Prostate gland (tissue), 2 donors: ENCODE results near the gene KIAA1191. TPM values are rescaled to one million over a fixed set of nuclear protein-coding genes. Genes with fewer than 3 reads are reported as not detected.

Experiments used
- DNase-seq: peaks from one replicate; pipeline ENCODE4 v3.0.0-alpha.2; 2019; ENCODE audit warnings: low spot score
- H3K27ac ChIP-seq, 2 donors: fragments of 200-600 bp; sonication (generic); 2 replicates each; pipeline ENCODE4 v1.5.1; 2017 to 2019
- H3K27me3 ChIP-seq: fragments of 200-600 bp; sonication (generic); replicated peaks from 2 replicates; pipeline ENCODE4 v1.5.1; 2019; ENCODE audit not compliant: insufficient read depth
- H3K36me3 ChIP-seq, 2 donors: fragments of 200-600 bp; sonication (generic); 1 replicate in 1 of 2; 2 replicates in 1 of 2; pipeline versions ENCODE4 v1.5.1 to v1.8.1; 2017 to 2019
- H3K4me1 ChIP-seq: fragments of 200-600 bp; sonication (generic); replicated peaks from 2 replicates; pipeline ENCODE4 v1.5.1; 2019
- H3K4me3 ChIP-seq, 2 donors: fragments of 200-600 bp; sonication (generic); 2 replicates each; pipeline ENCODE4 v1.5.1; 2017 to 2019
- H3K9me3 ChIP-seq: fragments of 200-600 bp; sonication (generic); 2 replicates; pipeline ENCODE4 v1.5.1; 2017
- CTCF ChIP-seq, 4 experiments: fragments of 200-600 bp in 2 of 4; fragments of 450-650 bp in 2 of 4; sonication (generic) in 2 of 4; IDR thresholded peaks; 1 replicate in 3 of 4; 2 replicates in 1 of 4; pipeline ENCODE4 v1.5.1; 2016 to 2019; ENCODE audit warnings: antibody characterized with exemption in 4 of 4, mild to moderate bottlenecking in 2 of 4, moderate library complexity in 2 of 4
- POLR2A ChIP-seq: fragments of 450-650 bp; IDR thresholded peaks from one replicate; pipeline ENCODE4 v1.6.1; 2016; ENCODE audit warnings: antibody characterized with exemption, mild to moderate bottlenecking
- POLR2AphosphoS5 ChIP-seq: sonication (generic); formaldehyde crosslinking; IDR thresholded peaks from one replicate; pipeline ENCODE4 v1.6.1; 2017; ENCODE audit warnings: antibody characterized with exemption
- WGBS: methylation state at CpG from one replicate; pipeline ENCODE4 v1.1.5; 2018; 5-methylcytosine and 5-hydroxymethylcytosine counted together
- intact Hi-C: fragments of 100-400 bp; cut with DNase I; formaldehyde crosslinking; loops from one replicate; pipeline ENCODE4 v1.14.2; 2022
- total RNA-seq, 2 donors: library from RNA; depleted of rRNA; stranded (reverse); fragments of >200 nt; gene quantifications; one replicate each; pipeline ENCODE4 v1.1.0, GENCODE V29; 2016

KIAA1191 gene
- total RNA-seq, 2 donors from 2014 or later, result 107 to 119 TPM

GRCh38 chr5:176355400-176356178, 6.0 kb downstream of the KIAA1191 start:
- TF ChIP-seq CTCF (IDR thresholded peaks at IDR 0.05), result no peak
- TF ChIP-seq POLR2AphosphoS5, result no peak
- no peak for TF ChIP-seq POLR2A
- peaks cover 4% of the 10 kb centered on the region for H3K4me1 ChIP-seq
- WGBS, result 85% methylated on average over 16 of the region's 16 CpGs
- peaks cover 0 to 5% of the 10 kb centered on the region in 2 donors for H3K36me3 ChIP-seq
- H3K27me3 ChIP-seq, result no peaks in the 10 kb centered on the region
- no peak for DNase-seq
- no peaks in the 10 kb centered on the region for H3K9me3 ChIP-seq
- H3K27ac ChIP-seq, result no peak overlapping the region
- intact Hi-C loops, result no loop called here
- H3K4me3 ChIP-seq, result no peak overlapping the region

- WGBS, result 97% methylated on average over 4 of the region's 4 CpGs
- Histone ChIP-seq H3K36me3 (peaks cover 0 to 9% of the 10 kb centered on the region in 2 donors), H3K4me1 (peaks cover 4% of the 10 kb centered on the region)
Measured at GRCh38 chr5:176353533-176353932, 8.0 kb downstream of the KIAA1191 start.

GRCh38 chr5:176352116-176352878, 9.3 kb downstream of the KIAA1191 start:
- Histone ChIP-seq H3K9me3 (no peaks in the 10 kb centered on the region), H3K4me1 (no peaks in the 10 kb centered on the region), H3K36me3 (peaks cover 9 to 18% of the 10 kb centered on the region in 2 donors), H3K27ac (no peak overlapping the region), H3K4me3 (no peak overlapping the region), H3K27me3 (no peaks in the 10 kb centered on the region)
- WGBS, result 81% methylated on average over 5 of the region's 5 CpGs
- TF ChIP-seq POLR2AphosphoS5, result no peak
- TF ChIP-seq POLR2A, result no peak
- TF ChIP-seq CTCF (IDR thresholded peaks at IDR 0.05), result no peak
- intact Hi-C loops, result no loop called here
- no peak for DNase-seq

More at GRCh38 chr5:176353533-176353932, 8.0 kb downstream of the KIAA1191 start:
- TF ChIP-seq POLR2AphosphoS5, result no peak
- H3K27me3 ChIP-seq, result no peaks in the 10 kb centered on the region
- H3K9me3 ChIP-seq, result no peaks in the 10 kb centered on the region
- no peak overlapping the region for H3K4me3 ChIP-seq
- intact Hi-C loops, result no loop called here
- H3K27ac ChIP-seq, result no peak overlapping the region
- no peak for DNase-seq

- intact Hi-C loops, result no loop called here
- H3K4me1 ChIP-seq, result no peaks in the 10 kb centered on the region
- H3K27ac ChIP-seq, result no peak overlapping the region
- DNase-seq, result no peak
- peaks cover 16 to 25% of the 10 kb centered on the region in 2 donors for H3K36me3 ChIP-seq
- WGBS, result 93% methylated on average over 8 of the region's 8 CpGs
- no peaks in the 10 kb centered on the region for H3K9me3 ChIP-seq
- TF ChIP-seq CTCF (IDR thresholded peaks at IDR 0.05) (no peak), POLR2AphosphoS5 (no peak), POLR2A (no peak)
- H3K27me3 ChIP-seq, result no peaks in the 10 kb centered on the region
- H3K4me3 ChIP-seq, result no peak overlapping the region
Measured at GRCh38 chr5:176350416-176350815, 11.1 kb downstream of the KIAA1191 start.

- no peak for DNase-seq
- H3K36me3 ChIP-seq, result peaks cover 14 to 16% of the 10 kb centered on the region in 2 donors
- 37% methylated on average over 2 of the region's 2 CpGs for WGBS
- no peaks in the 10 kb centered on the region for H3K9me3 ChIP-seq
- H3K27ac ChIP-seq, result no peak overlapping the region
- intact Hi-C loops, result no loop called here
- no peaks in the 10 kb centered on the region for H3K27me3 ChIP-seq
- no peak for TF ChIP-seq POLR2A
- TF ChIP-seq POLR2AphosphoS5, result no peak
- no peak for TF ChIP-seq CTCF (IDR thresholded peaks at IDR 0.05)
- no peak overlapping the region for H3K4me3 ChIP-seq
- no peaks in the 10 kb centered on the region for H3K4me1 ChIP-seq
Measured at GRCh38 chr5:176342766-176343458, 18.7 kb downstream of the KIAA1191 start.
